K562 (cell line): ENCODE measurements around the gene ANKS1A. TPM values are rescaled to one million over a fixed set of nuclear protein-coding genes. Genes with fewer than 3 reads are reported as not detected.

Experiments used
- ATAC-seq: fragments of 200-7000 bp; cut with Tn5 transposase; 3 replicates; pipeline ENCODE4 v1.9.1; 2020; ENCODE audit warnings: moderate library complexity
- BruUV-seq: library from RNA; stranded (reverse); fragments of 400-500 nt; replicated peaks from 2 replicates; lab custom pipeline; 2021; lab: Mats Ljungman, UMichigan
- CTCF ChIA-PET: fragments of 300-600 bp; formaldehyde crosslinking; extraction: SDS; loops from one replicate; lab custom pipeline; 2021; ENCODE audit warnings: low intra/inter-chr PET ratio; lab: Yijun Ruan, JAX
- POLR2A ChIA-PET: fragments of 300-600, 350-650 bp; sonication (Branson Sonifier 250); formaldehyde crosslinking; extraction: SDS; loops from one replicate; lab custom pipeline; 2021; ENCODE audit warnings: antibody characterized with exemption, inconsistent platforms; lab: Yijun Ruan, JAX
- DNase-seq, 4 experiments: peaks; one replicate each; pipeline versions ENCODE4 v3.0.0 to v3.0.0-alpha.2; 2011 to 2018; ENCODE audit warnings: low spot score in 3 of 4, mixed read lengths in 3 of 4; ENCODE audit errors: extremely low read depth in 1 of 4
- FAIRE-seq: peaks from 2 replicates; lab custom pipeline; 2011; peaks lifted over from hg19 to GRCh38; lab: Jason Lieb, UNC
- H2AFZ ChIP-seq: 2 replicates; pipeline ENCODE4 v1.6.0; 2011; ENCODE audit warnings: low read depth, low read length, control low read depth, inconsistent platforms
- H3K27ac ChIP-seq: fragments of 200-600 bp; 3 replicates; pipeline ENCODE4 v1.8.0; 2011; ENCODE audit warnings: low read depth, mild to moderate bottlenecking, control low read depth, inconsistent platforms, low read length, moderate library complexity, mixed read lengths; ENCODE audit errors: extremely low read depth
- H3K27me3 ChIP-seq, 2 experiments: fragments of 300-600 bp in 1 of 2; 2 replicates in 1 of 2; 3 replicates in 1 of 2; pipeline versions ENCODE4 v1.6.0 to v1.8.0; 2011; ENCODE audit warnings: inconsistent platforms in 2 of 2, low read length in 2 of 2, mild to moderate bottlenecking in 1 of 2, mixed read lengths in 1 of 2, moderate library complexity in 1 of 2; ENCODE audit not compliant: control insufficient read depth in 2 of 2, insufficient read depth in 2 of 2
- H3K36me3 ChIP-seq: fragments of 300-600 bp; 3 replicates; pipeline ENCODE4 v1.8.0; 2011; ENCODE audit warnings: mild to moderate bottlenecking, low read length, inconsistent platforms; ENCODE audit not compliant: control insufficient read depth, insufficient read depth
- H3K4me1 ChIP-seq, 2 experiments: fragments of 200-600 bp in 1 of 2; replicated peaks in 1 of 2; 2 replicates in 1 of 2; 3 replicates in 1 of 2; pipeline versions ENCODE4 v1.5.1 to v1.8.0; 2011; ENCODE audit warnings: inconsistent platforms in 2 of 2, low read length in 2 of 2, mild to moderate bottlenecking in 1 of 2, mixed read lengths in 1 of 2, moderate library complexity in 1 of 2; ENCODE audit not compliant: control insufficient read depth in 2 of 2, insufficient read depth in 2 of 2
- H3K4me2 ChIP-seq: 2 replicates; pipeline ENCODE4 v1.6.1; 2011; ENCODE audit warnings: low read length, control low read depth, inconsistent platforms, mixed read lengths; ENCODE audit not compliant: insufficient read depth
- H3K4me3 ChIP-seq: fragments of 200-600 bp; sonication (generic), shearing (Covaris generic); 2 replicates; pipeline ENCODE4 v1.5.1; 2016; ENCODE audit warnings: control low read depth, inconsistent platforms
- H3K79me2 ChIP-seq: fragments of 200-600 bp; 3 replicates; pipeline ENCODE4 v1.8.0; 2011; ENCODE audit warnings: low read length, inconsistent platforms; ENCODE audit not compliant: control insufficient read depth, insufficient read depth
- H3K9ac ChIP-seq, 2 experiments: 2 replicates each; pipeline versions ENCODE4 v1.6.0 to v1.6.1; 2011; ENCODE audit warnings: low read depth in 2 of 2, low read length in 2 of 2, control low read depth in 1 of 2, inconsistent platforms in 1 of 2, mild to moderate bottlenecking in 1 of 2, mixed read lengths in 1 of 2; ENCODE audit not compliant: insufficient read depth in 1 of 2
- H3K9me1 ChIP-seq: one replicate; pipeline ENCODE4 v1.6.0; 2011; ENCODE audit warnings: inconsistent platforms, mild to moderate bottlenecking, low read length, moderate library complexity; ENCODE audit not compliant: control insufficient read depth, insufficient read depth
- H3K9me3 ChIP-seq: replicated peaks from 2 replicates; pipeline ENCODE4 v1.5.1; 2011; ENCODE audit warnings: low read depth, low read length, inconsistent platforms; ENCODE audit not compliant: control insufficient read depth, insufficient read depth
- H4K20me1 ChIP-seq: replicated peaks from 2 replicates; pipeline ENCODE4 v1.6.1; 2011; ENCODE audit warnings: low read length, inconsistent platforms, mixed read lengths; ENCODE audit not compliant: control insufficient read depth, insufficient read depth
- EWSR1 ChIP-seq: fragments of 450-650 bp; IDR thresholded peaks from 2 replicates; pipeline ENCODE4 v1.6.1; 2018; ENCODE audit warnings: borderline replicate concordance, mild to moderate bottlenecking, low read depth, moderate library complexity; ENCODE audit not compliant: partially characterized antibody
- FOXP4 ChIP-seq: sonication (generic); formaldehyde crosslinking; IDR thresholded peaks from 2 replicates; pipeline ENCODE4 v1.8.0; 2022; ENCODE audit warnings: mild to moderate bottlenecking, missing genetic modification reagents, borderline replicate concordance
- HNRNPUL1 ChIP-seq: fragments of 200-400 bp; formaldehyde crosslinking; IDR thresholded peaks from 2 replicates; pipeline ENCODE4 v1.6.1; 2017; ENCODE audit warnings: low read length
- SOX6 ChIP-seq: fragments of 450-650 bp; IDR thresholded peaks from 2 replicates; pipeline ENCODE4 v1.6.1; 2014; ENCODE audit warnings: mild to moderate bottlenecking
- SREBF1 ChIP-seq: fragments of 150-350 bp; IDR thresholded peaks from 2 replicates; pipeline ENCODE4 v1.6.1; 2014; ENCODE audit warnings: antibody characterized with exemption, low read depth, low read length, borderline replicate concordance
- STAG1 ChIP-seq: sonication (generic); formaldehyde crosslinking; IDR thresholded peaks from 2 replicates; pipeline ENCODE4 v1.5.0; 2020; ENCODE audit warnings: missing genetic modification reagents, borderline replicate concordance
- TGIF2 ChIP-seq: sonication (generic); formaldehyde crosslinking; IDR thresholded peaks from 2 replicates; pipeline ENCODE4 v1.8.1; 2022; ENCODE audit warnings: mild to moderate bottlenecking, missing genetic modification reagents, moderate library complexity
- ZNF165 ChIP-seq: fragments of 250-450 bp; sonication (Bioruptor Pico); IDR thresholded peaks from 2 replicates; pipeline ENCODE4 v1.4.0; 2020; ENCODE audit warnings: borderline replicate concordance
- ZNF511 ChIP-seq: sonication (generic); formaldehyde crosslinking; IDR thresholded peaks from 2 replicates; pipeline ENCODE4 v1.8.0; 2022; ENCODE audit warnings: mild to moderate bottlenecking, missing genetic modification reagents
- WGBS: fragments of 100-300 bp; shearing (Covaris generic); methylation state at CpG from one replicate; pipeline ENCODE4 v1.1.6; 2016; ENCODE audit warnings: low coverage, mixed read lengths; ENCODE audit not compliant: insufficient coverage; ENCODE audit errors: missing lambda C conversion rate; 5-methylcytosine and 5-hydroxymethylcytosine counted together
- in situ Hi-C: fragments of 300-500 bp; cut with MboI; formaldehyde crosslinking; loops from 4 replicates; pipeline ENCODE4 v1.15.0; 2018; ENCODE audit warnings: inconsistent platforms, mixed read lengths
- intact Hi-C: fragments of 100-400 bp; cut with micrococcal nuclease; formaldehyde crosslinking; loops from 2 replicates; pipeline ENCODE4 v1.14.2; 2022
- polyA plus RNA-seq, 8 experiments: library from polyadenylated mRNA; depleted of rRNA in 4 of 8; stranded (reverse) in 5 of 8; unstranded in 3 of 8; fragments of >200 nt; fragmentation: Nextera tagmentation in 2 of 8; fragmentation: Illumina TruSeq in 1 of 8; extraction: Ambion mirVana in 2 of 8; extraction: Trizol in 1 of 8; gene quantifications; 2 replicates each; pipeline versions ENCODE4 v1.2.1 to v1.2.3, GENCODE V29; 2011 to 2014; ENCODE audit warnings: inconsistent platforms in 1 of 8, missing spikeins in 1 of 8
- total RNA-seq, 7 experiments: library from RNA; depleted of rRNA in 6 of 7; stranded (reverse); fragments of >200 nt in 6 of 7; fragmentation: Illumina TruSeq in 2 of 7; extraction: Trizol in 2 of 7; gene quantifications; 2 replicates each; pipeline versions ENCODE4 v1.2.1 to v1.2.3, GENCODE V29; 2011 to 2021; ENCODE audit warnings: low replicate concordance in 1 of 7
- TF ChIP-seq, protein P1 (sequence below): fragments of 250-450 bp; sonication (Bioruptor Pico); IDR thresholded peaks from 2 replicates; pipeline ENCODE4 v1.8.0; 2022; ENCODE audit warnings: inconsistent platforms
- TF ChIP-seq, protein P2 (sequence below): fragments of 450-650 bp; IDR thresholded peaks from one replicate; pipeline ENCODE4 v1.6.1; 2018; ENCODE audit warnings: mild to moderate bottlenecking, moderate library complexity; ENCODE audit not compliant: partially characterized antibody
- TF ChIP-seq, protein P3 (sequence below), 2 experiments: fragments of 450-650 bp in 1 of 2; IDR thresholded peaks; 2 replicates each; pipeline ENCODE4 v1.6.1; 2011 to 2017; ENCODE audit warnings: low read depth in 2 of 2, antibody characterized with exemption in 1 of 2, borderline replicate concordance in 1 of 2, low read length in 1 of 2, mild to moderate bottlenecking in 1 of 2, mixed read lengths in 1 of 2; ENCODE audit not compliant: control insufficient read depth in 1 of 2

Gene ANKS1A
- total and polyA plus RNA-seq, 9 of the 15 experiments (the other 6 are each of a cell fraction or from before 2014, with no cell fraction given), result 1.1 to 13.8 (median 5.3) TPM

DNA sequence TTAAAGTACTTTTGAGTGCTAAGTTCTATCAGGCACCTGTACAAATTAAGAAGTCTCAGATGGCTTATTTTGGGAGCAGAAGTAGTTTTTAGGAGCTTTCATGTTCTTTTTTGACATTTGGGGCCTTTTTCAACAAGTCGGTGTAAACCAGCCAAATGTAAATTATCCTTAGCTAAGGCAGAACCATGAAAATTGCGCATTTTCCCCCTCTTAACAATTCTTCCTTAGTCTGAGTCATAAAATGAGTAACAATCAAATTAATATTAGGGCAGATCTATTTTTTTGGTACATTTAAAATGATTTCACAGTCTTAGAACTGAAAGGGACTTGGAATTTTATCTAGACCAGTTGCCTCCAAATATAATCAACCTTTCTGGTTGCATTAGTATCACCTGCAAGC is 87.2 kb downstream of the ANKS1A start:
- ATAC-seq (no peak), DNase-seq (no peak), FAIRE-seq (no peak)
- Histone ChIP-seq H3K9me1 (no peaks in the 10 kb centered on the region), H2AFZ (no peak overlapping the region), H3K36me3 (no peaks in the 10 kb centered on the region), H3K9me3 (no peaks in the 10 kb centered on the region), H3K79me2 (no peaks in the 10 kb centered on the region), H4K20me1 (no peaks in the 10 kb centered on the region), H3K27ac (no peak overlapping the region), H3K4me1 (no peaks in the 10 kb centered on the region), H3K4me3 (no peak overlapping the region), H3K4me2 (no peak overlapping the region), H3K27me3 (no peaks in the 10 kb centered on the region), H3K9ac (no peak overlapping the region)
- WGBS, result 88% methylated on average over 2 of the region's 2 CpGs
- BruUV-seq, result no TSS peak
- intact Hi-C loops, result no loop called here
- in situ Hi-C loops, result no loop called here
- ChIA-PET POLR2A (interaction anchor here (0.6 to 1.2 kb wide), 4 partner anchors 14 to 519 kb away, joined by 3 read pairs; no protein-coding TSS in a partner anchor), CTCF (no interaction called here)
- TF ChIP-seq SOX6 (no peak), ZNF165 (CRISPR knock-in tag) (no peak), EWSR1 (no peak), STAG1 (CRISPR knock-in tag) (no peak), SREBF1 (no peak), FOXP4 (CRISPR knock-in tag) (no peak), TGIF2 (CRISPR knock-in tag) (no peak), HNRNPUL1 (no peak), ZNF511 (no peak)
- TF ChIP-seq, protein P1, sequence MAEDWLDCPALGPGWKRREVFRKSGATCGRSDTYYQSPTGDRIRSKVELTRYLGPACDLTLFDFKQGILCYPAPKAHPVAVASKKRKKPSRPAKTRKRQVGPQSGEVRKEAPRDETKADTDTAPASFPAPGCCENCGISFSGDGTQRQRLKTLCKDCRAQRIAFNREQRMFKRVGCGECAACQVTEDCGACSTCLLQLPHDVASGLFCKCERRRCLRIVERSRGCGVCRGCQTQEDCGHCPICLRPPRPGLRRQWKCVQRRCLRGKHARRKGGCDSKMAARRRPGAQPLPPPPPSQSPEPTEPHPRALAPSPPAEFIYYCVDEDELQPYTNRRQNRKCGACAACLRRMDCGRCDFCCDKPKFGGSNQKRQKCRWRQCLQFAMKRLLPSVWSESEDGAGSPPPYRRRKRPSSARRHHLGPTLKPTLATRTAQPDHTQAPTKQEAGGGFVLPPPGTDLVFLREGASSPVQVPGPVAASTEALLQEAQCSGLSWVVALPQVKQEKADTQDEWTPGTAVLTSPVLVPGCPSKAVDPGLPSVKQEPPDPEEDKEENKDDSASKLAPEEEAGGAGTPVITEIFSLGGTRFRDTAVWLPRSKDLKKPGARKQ (CRISPR knock-in tag), result no peak
- TF ChIP-seq, protein P2, sequence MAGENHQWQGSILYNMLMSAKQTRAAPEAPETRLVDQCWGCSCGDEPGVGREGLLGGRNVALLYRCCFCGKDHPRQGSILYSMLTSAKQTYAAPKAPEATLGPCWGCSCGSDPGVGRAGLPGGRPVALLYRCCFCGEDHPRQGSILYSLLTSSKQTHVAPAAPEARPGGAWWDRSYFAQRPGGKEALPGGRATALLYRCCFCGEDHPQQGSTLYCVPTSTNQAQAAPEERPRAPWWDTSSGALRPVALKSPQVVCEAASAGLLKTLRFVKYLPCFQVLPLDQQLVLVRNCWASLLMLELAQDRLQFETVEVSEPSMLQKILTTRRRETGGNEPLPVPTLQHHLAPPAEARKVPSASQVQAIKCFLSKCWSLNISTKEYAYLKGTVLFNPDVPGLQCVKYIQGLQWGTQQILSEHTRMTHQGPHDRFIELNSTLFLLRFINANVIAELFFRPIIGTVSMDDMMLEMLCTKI, result no peak
- TF ChIP-seq, protein P3, sequence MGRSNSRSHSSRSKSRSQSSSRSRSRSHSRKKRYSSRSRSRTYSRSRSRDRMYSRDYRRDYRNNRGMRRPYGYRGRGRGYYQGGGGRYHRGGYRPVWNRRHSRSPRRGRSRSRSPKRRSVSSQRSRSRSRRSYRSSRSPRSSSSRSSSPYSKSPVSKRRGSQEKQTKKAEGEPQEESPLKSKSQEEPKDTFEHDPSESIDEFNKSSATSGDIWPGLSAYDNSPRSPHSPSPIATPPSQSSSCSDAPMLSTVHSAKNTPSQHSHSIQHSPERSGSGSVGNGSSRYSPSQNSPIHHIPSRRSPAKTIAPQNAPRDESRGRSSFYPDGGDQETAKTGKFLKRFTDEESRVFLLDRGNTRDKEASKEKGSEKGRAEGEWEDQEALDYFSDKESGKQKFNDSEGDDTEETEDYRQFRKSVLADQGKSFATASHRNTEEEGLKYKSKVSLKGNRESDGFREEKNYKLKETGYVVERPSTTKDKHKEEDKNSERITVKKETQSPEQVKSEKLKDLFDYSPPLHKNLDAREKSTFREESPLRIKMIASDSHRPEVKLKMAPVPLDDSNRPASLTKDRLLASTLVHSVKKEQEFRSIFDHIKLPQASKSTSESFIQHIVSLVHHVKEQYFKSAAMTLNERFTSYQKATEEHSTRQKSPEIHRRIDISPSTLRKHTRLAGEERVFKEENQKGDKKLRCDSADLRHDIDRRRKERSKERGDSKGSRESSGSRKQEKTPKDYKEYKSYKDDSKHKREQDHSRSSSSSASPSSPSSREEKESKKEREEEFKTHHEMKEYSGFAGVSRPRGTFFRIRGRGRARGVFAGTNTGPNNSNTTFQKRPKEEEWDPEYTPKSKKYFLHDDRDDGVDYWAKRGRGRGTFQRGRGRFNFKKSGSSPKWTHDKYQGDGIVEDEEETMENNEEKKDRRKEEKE (IDR thresholded peaks at IDR 0.05; ENCODE audit: borderline replicate concordance in 1 of 2, control insufficient read depth in 1 of 2, low read depth in 2 of 2, low read length in 1 of 2), result no peak
